Sigmoid colon (tissue), 4 donors: ENCODE results near the gene ROBO1.

Source experiments
- CTCF ChIP-seq, 4 experiments: fragments of 450-650 bp in 3 of 4; fragments of 200-600 bp in 1 of 4; IDR thresholded peaks; one replicate each; pipeline ENCODE4 v1.5.1; 2016 to 2019; ENCODE audit warnings: antibody characterized with exemption in 4 of 4, mild to moderate bottlenecking in 3 of 4, moderate library complexity in 2 of 4
- POLR2A ChIP-seq, 2 donors: fragments of 450-650 bp; IDR thresholded peaks; one replicate each; pipeline ENCODE4 v1.6.1; 2016; ENCODE audit warnings: antibody characterized with exemption in 2 of 2, mild to moderate bottlenecking in 2 of 2, moderate library complexity in 2 of 2
- POLR2AphosphoS5 ChIP-seq, 4 donors: sonication (generic); formaldehyde crosslinking; IDR thresholded peaks; one replicate each; pipeline ENCODE4 v1.6.1; 2017; ENCODE audit warnings: antibody characterized with exemption in 4 of 4

- TF ChIP-seq CTCF (IDR thresholded peaks at IDR 0.05) (no peak), POLR2A (IDR thresholded peaks at IDR 0.05) (no peak), POLR2AphosphoS5 (IDR thresholded peaks at IDR 0.05) (no peak)
Measured at GRCh38 chr3:78900880-78901279, 866.9 kb downstream of the ROBO1 start.
